ENCODE data around the gene PIEZO2. TPM values are rescaled to one million over a fixed set of nuclear protein-coding genes. Genes with fewer than 3 reads are reported as not detected.
"Not testable (repeated sequence)": the region's sequence is repeated elsewhere in the genome, so short reads cannot be mapped to it uniquely, and the experiment has no call there.

Gene PIEZO2
- total RNA-seq: 10 to 100 TPM in 2 of 3 donors, 1 to 10 TPM in 1; 1.9 to 26.2 (median 11.4) TPM

DNA sequence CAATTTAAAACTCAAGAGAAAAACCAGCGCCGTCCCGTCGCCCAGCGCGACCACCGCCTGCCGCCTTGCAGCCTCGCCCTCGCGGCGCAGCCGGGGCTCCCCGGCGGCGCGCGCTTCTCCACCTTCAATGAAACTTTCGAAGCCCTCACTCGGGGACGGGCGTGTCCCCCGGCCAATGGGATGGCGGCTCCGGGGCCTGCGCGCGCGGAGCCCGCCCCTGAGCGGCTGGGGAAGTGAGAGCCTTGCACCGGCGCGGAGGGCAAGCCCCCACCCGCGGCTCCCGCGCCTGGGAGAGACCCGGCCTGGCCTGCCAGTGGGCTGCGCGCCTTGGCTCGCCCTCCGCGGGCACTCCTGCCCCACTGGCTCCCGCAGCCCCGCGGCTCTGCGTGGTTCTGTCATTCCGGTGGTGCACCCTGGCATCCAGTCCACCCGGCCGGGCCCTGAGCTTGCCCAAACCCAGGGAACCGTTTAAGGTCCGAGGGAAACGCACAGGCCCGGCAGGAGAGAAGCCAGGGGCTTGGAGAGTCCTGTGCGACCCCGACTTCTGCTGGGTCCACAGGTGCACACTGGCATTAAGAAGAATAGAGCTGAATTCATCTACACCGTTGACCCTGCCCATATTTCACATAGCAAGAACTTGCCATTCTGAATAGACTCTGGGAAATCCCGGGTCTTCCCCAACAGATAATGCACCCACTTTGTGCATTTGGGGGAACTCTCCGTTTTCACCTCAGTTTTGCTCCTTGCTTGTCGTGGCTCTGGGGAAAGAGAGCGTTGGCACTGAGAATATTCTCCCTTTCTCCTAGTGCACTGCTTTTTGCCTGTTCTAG lies at the start of gene PIEZO2:
Gene PIEZO2, minus strand, starts transcription at position 129 of the 830 bp plus-strand sequence. CDS start 981 bp downstream, outside the sequence.
- TF ChIP-seq POLR2A (IDR thresholded peaks at IDR 0.05): no peak
- no peak for TF ChIP-seq POLR2AphosphoS5 (IDR thresholded peaks at IDR 0.05)
- TF ChIP-seq, protein P1, sequence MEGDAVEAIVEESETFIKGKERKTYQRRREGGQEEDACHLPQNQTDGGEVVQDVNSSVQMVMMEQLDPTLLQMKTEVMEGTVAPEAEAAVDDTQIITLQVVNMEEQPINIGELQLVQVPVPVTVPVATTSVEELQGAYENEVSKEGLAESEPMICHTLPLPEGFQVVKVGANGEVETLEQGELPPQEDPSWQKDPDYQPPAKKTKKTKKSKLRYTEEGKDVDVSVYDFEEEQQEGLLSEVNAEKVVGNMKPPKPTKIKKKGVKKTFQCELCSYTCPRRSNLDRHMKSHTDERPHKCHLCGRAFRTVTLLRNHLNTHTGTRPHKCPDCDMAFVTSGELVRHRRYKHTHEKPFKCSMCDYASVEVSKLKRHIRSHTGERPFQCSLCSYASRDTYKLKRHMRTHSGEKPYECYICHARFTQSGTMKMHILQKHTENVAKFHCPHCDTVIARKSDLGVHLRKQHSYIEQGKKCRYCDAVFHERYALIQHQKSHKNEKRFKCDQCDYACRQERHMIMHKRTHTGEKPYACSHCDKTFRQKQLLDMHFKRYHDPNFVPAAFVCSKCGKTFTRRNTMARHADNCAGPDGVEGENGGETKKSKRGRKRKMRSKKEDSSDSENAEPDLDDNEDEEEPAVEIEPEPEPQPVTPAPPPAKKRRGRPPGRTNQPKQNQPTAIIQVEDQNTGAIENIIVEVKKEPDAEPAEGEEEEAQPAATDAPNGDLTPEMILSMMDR (IDR thresholded peaks at IDR 0.05): no peak
- Histone ChIP-seq H3K4me1 (no peaks in the 10 kb centered on the region), H3K27me3 (peaks cover 4 to 27% of the 10 kb centered on the region in 2 donors), H3K4me3 (peak within 1 kb of the TSS; percentile 51 to 77 (median 55)), H3K36me3 (no peaks in the 10 kb centered on the region), H3K27ac (peak within 1 kb of the TSS in 1 of 2 donors; percentile 48), H3K9me3 (no peaks in the 10 kb centered on the region)
- intact Hi-C loops (cut with DNase I; ENCODE audit: low total_unique reads): no loop called here
- no peak for DNase-seq (ENCODE audit: low spot score in 2 of 2)

DNA sequence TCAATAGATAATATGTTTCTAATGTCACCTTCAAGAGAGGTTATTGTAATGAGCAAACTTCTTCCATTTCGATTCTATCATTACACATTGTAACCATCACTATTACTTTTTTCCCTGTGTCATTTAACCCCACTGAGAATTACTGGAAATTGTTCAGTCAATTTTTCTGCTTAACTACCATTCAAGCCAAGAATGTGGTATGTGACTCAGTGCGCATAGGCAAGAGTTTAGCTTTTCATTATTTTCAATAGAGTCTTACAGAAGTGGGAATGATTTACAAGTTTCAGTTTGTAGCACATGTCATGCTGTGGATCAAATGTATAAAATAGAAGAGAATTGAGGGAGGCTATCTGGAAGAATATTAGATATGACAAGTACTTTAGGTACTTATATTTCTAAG lies 34.3 kb upstream of the PIEZO2 start:
- H3K36me3 ChIP-seq: no peaks in the 10 kb centered on the region
- H3K4me1 ChIP-seq: no peaks in the 10 kb centered on the region

DNA sequence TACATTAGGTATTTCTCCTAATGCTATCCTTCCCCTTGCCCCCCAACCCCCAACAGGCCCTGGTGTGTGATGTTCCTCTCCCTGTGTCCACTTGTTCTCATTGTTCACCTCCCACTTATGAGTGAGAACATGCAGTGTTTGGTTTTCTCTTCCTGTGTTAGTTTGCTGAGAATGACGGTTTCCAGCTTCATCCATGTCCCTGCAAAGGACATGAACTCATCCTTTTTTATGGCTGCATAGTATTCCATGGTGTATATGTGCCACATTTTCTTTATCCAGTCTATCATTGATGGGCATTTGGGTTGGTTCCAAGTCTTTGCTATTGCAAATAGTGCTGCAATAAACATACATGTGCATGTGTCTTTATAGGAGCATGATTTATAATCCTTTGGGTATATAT lies 32.3 kb upstream of the PIEZO2 start:
- H3K27me3 ChIP-seq; H3K27ac ChIP-seq; H3K36me3 ChIP-seq; intact Hi-C loops (cut with DNase I; ENCODE audit: low total_unique reads); H3K9me3 ChIP-seq; H3K4me1 ChIP-seq; H3K4me3 ChIP-seq; DNase-seq (ENCODE audit: low spot score in 2 of 2): not testable (repeated sequence)

More for the DNA sequence above, 34.3 kb upstream of the PIEZO2 start:
- Histone ChIP-seq H3K27ac (no peak overlapping the region), H3K27me3 (no peaks in the 10 kb centered on the region), H3K9me3 (no peaks in the 10 kb centered on the region), H3K4me3 (no peak overlapping the region)
- no peak for DNase-seq (ENCODE audit: low spot score in 2 of 2)
- intact Hi-C loops (cut with DNase I; ENCODE audit: low total_unique reads): no loop called here
- TF ChIP-seq POLR2A (IDR thresholded peaks at IDR 0.05): no peak
- TF ChIP-seq, protein P1 (IDR thresholded peaks at IDR 0.05): no peak
- TF ChIP-seq POLR2AphosphoS5 (IDR thresholded peaks at IDR 0.05): no peak

- Histone ChIP-seq H3K27ac (no peak overlapping the region), H3K4me3 (no peak overlapping the region), H3K36me3 (no peaks in the 10 kb centered on the region), H3K27me3 (no peaks in the 10 kb centered on the region), H3K9me3 (no peaks in the 10 kb centered on the region), H3K4me1 (no peaks in the 10 kb centered on the region)
- TF ChIP-seq POLR2A (IDR thresholded peaks at IDR 0.05) (no peak), POLR2AphosphoS5 (IDR thresholded peaks at IDR 0.05) (no peak)
- TF ChIP-seq, protein P1 (IDR thresholded peaks at IDR 0.05): no peak
- DNase-seq (ENCODE audit: low spot score in 2 of 2): no peak
- intact Hi-C loops (cut with DNase I; ENCODE audit: low total_unique reads): no loop called here
Measured at GRCh38 chr18:11179959-11180519, 30.7 kb upstream of the PIEZO2 start.

DNA sequence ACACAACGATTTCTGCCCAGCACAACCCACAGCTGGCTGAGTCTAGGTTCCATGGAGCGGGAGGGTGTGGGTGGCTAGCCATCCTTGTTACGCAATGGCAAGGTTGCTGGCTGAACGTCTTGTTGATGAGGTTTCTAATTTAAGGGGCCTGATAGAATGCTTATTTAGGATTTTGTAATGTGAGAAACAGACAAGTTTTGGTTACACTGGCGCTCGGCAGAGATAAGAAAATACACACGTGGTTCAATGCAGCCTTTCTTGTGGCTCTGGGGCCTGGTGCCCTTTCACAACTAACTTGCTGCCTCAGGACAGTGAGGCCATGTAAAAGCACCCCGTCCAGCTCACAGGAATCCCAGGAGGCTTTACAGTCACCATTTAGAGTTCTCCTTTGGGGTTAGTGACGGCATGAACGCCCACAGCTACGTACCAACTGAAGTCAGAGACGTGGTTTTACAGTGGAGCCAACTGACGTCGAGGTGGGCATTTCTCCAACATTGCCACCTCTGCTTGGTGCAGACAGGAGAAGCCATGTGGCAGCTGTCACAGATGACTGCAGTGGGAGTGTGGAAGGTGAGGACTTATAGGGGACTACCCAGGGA lies 29.7 kb upstream of the PIEZO2 start:
- H3K4me3 ChIP-seq: no peak overlapping the region
- no peaks in the 10 kb centered on the region for H3K9me3 ChIP-seq
- peak; percentile 50 to 55 for DNase-seq (ENCODE audit: low spot score in 2 of 2)
- no peaks in the 10 kb centered on the region for H3K27me3 ChIP-seq
- no peaks in the 10 kb centered on the region for H3K4me1 ChIP-seq
- intact Hi-C loops (cut with DNase I; ENCODE audit: low total_unique reads): no loop called here
- no peaks in the 10 kb centered on the region for H3K36me3 ChIP-seq
- H3K27ac ChIP-seq: peak overlapping the region; percentile 67 to 78
- TF ChIP-seq POLR2A (IDR thresholded peaks at IDR 0.05): no peak
- peak in 1 of 3 donors; percentile 27 for TF ChIP-seq POLR2AphosphoS5 (IDR thresholded peaks at IDR 0.05)

DNA sequence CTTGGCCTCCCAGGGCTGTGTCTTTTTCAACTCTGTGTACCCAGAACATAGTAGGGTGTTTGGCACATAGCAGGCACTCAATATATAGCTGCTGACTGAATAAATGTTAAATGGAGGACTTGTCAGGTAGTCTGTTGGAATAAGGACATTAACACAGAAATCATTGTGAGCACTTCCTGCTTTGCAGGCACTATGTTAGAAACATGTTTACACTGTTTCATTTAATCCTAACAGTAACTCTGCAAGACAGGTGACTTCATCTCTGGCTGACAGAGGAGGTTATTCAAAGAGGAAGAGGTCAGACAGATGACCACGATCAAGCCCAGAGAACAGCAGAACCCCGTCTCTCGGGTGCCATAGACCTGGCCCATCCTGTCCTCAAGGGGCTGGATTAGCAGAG lies 28.0 kb upstream of the PIEZO2 start:
- H3K27ac ChIP-seq: peak overlapping the region; percentile 13 to 58
- no peak overlapping the region for H3K4me3 ChIP-seq
- H3K9me3 ChIP-seq: no peaks in the 10 kb centered on the region
- no peaks in the 10 kb centered on the region for H3K36me3 ChIP-seq
- intact Hi-C loops (cut with DNase I; ENCODE audit: low total_unique reads): no loop called here
- TF ChIP-seq, protein P1 (IDR thresholded peaks at IDR 0.05): no peak
- TF ChIP-seq POLR2AphosphoS5 (IDR thresholded peaks at IDR 0.05) (no peak), POLR2A (IDR thresholded peaks at IDR 0.05) (no peak)
- no peaks in the 10 kb centered on the region for H3K4me1 ChIP-seq
- no peak for DNase-seq (ENCODE audit: low spot score in 2 of 2)
- no peaks in the 10 kb centered on the region for H3K27me3 ChIP-seq

Measured in breast epithelium (tissue), 4 donors.